ENCODE data around the gene ADAMTS8.

ADAMTS8 gene

GRCh38 chr11:130397780-130398179 lies 30.6 kb downstream of the ADAMTS8 start:
- no peak for DNase-seq (ENCODE audit: low spot score)

GRCh38 chr11:130396965-130397364 lies 31.4 kb downstream of the ADAMTS8 start:
- DNase-seq (ENCODE audit: low spot score): no peak

- DNase-seq (ENCODE audit: low spot score): no peak
These were observed 33.8 kb downstream of the ADAMTS8 start for GRCh38 chr11:130394615-130395014.

GRCh38 chr11:130391711-130392110 lies 36.7 kb downstream of the ADAMTS8 start:
- no peak for DNase-seq (ENCODE audit: low spot score)

GRCh38 chr11:130390071-130390758 lies 38.2 kb downstream of the ADAMTS8 start:
- DNase-seq (ENCODE audit: low spot score): peak; percentile 81

- DNase-seq (ENCODE audit: low spot score): no peak
These were observed 39.0 kb downstream of the ADAMTS8 start for GRCh38 chr11:130389335-130389935.

GRCh38 chr11:130388607-130389205 lies 39.7 kb downstream of the ADAMTS8 start:
- no peak for DNase-seq (ENCODE audit: low spot score)

- DNase-seq (ENCODE audit: low spot score): no peak
These were observed 42.4 kb downstream of the ADAMTS8 start for GRCh38 chr11:130386056-130386455.

GRCh38 chr11:130383344-130384211 lies 44.8 kb downstream of the ADAMTS8 start:
- DNase-seq (ENCODE audit: low spot score): no peak

- no peak for DNase-seq (ENCODE audit: low spot score)
These were observed 47.1 kb downstream of the ADAMTS8 start for GRCh38 chr11:130381317-130381716.

- DNase-seq (ENCODE audit: low spot score): no peak
These were observed 47.6 kb downstream of the ADAMTS8 start for GRCh38 chr11:130380778-130381177.

- no peak for DNase-seq (ENCODE audit: low spot score)
These were observed 49.1 kb downstream of the ADAMTS8 start for GRCh38 chr11:130379276-130379675.

GRCh38 chr11:130370845-130371590 lies 57.4 kb downstream of the ADAMTS8 start:
- no peak for DNase-seq (ENCODE audit: low spot score)

GRCh38 chr11:130369713-130370112 lies 58.7 kb downstream of the ADAMTS8 start:
- DNase-seq (ENCODE audit: low spot score): peak; percentile 89

GRCh38 chr11:130369141-130369691 lies 59.2 kb downstream of the ADAMTS8 start:
- DNase-seq (ENCODE audit: low spot score): peak; percentile 84

- DNase-seq (ENCODE audit: low spot score): no peak
These were observed 69.0 kb downstream of the ADAMTS8 start for GRCh38 chr11:130359419-130359818.

- DNase-seq (ENCODE audit: low spot score): no peak
These were observed 70.0 kb downstream of the ADAMTS8 start for GRCh38 chr11:130358398-130358797.
